Endothelial cell of umbilical vein (primary cell): Measurements from ENCODE around the gene HYAL3. TPM values are rescaled to one million over a fixed set of nuclear protein-coding genes. Genes with fewer than 3 reads are reported as not detected.

ENCODE experiments used
- BruUV-seq: library from RNA; stranded (reverse); fragments of 400-500 nt; replicated peaks from 2 replicates; lab custom pipeline; 2021; lab: Mats Ljungman, UMichigan
- CTCF ChIA-PET: fragments of 300-600, 350-600 bp; sonication (Branson Sonifier 250); formaldehyde crosslinking; loops from one replicate; lab custom pipeline; 2021; ENCODE audit warnings: antibody characterized with exemption, inconsistent platforms; lab: Charles Lee
- POLR2A ChIA-PET: fragments of 300-600, 350-600 bp; sonication (Branson Sonifier 250); formaldehyde crosslinking; loops from one replicate; lab custom pipeline; 2021; ENCODE audit warnings: antibody characterized with exemption, inconsistent platforms; lab: Charles Lee
- DNase-seq: peaks from one replicate; pipeline ENCODE4 v3.0.0-alpha.2; 2011; ENCODE audit warnings: low read depth, low spot score
- FAIRE-seq: peaks from 2 replicates; lab custom pipeline; 2011; peaks lifted over from hg19 to GRCh38; lab: Jason Lieb, UNC
- H2AFZ ChIP-seq: 2 replicates; pipeline ENCODE4 v1.6.0; 2012; ENCODE audit warnings: low read depth, low read length, control low read depth, inconsistent platforms
- H3K27ac ChIP-seq: 2 replicates; pipeline ENCODE4 v1.5.1; 2011; ENCODE audit warnings: low read depth, mild to moderate bottlenecking, control low read depth, low read length, moderate library complexity; ENCODE audit not compliant: insufficient read depth
- H3K27me3 ChIP-seq, 2 experiments: 2 replicates each; pipeline versions ENCODE4 v1.6.0 to v1.6.1; 2011; ENCODE audit warnings: low read length in 2 of 2, mixed read lengths in 1 of 2; ENCODE audit not compliant: control insufficient read depth in 2 of 2, insufficient read depth in 2 of 2
- H3K36me3 ChIP-seq, 2 experiments: 2 replicates in 1 of 2; 3 replicates in 1 of 2; pipeline ENCODE4 v1.5.1; 2011; ENCODE audit warnings: low read length in 2 of 2, mild to moderate bottlenecking in 1 of 2, moderate library complexity in 1 of 2; ENCODE audit not compliant: control insufficient read depth in 2 of 2, insufficient read depth in 2 of 2; ENCODE audit errors: extremely low read depth in 1 of 2
- H3K4me1 ChIP-seq: 3 replicates; pipeline ENCODE4 v1.5.1; 2011; ENCODE audit warnings: mild to moderate bottlenecking, low read length; ENCODE audit not compliant: control insufficient read depth, insufficient read depth; ENCODE audit errors: extremely low read depth
- H3K4me2 ChIP-seq: 2 replicates; pipeline ENCODE4 v1.6.1; 2011; ENCODE audit warnings: low read length, control low read depth, mixed read lengths; ENCODE audit not compliant: insufficient read depth
- H3K4me3 ChIP-seq, 3 experiments: fragments of 200-600 bp in 1 of 3; sonication (generic), shearing (Covaris generic) in 1 of 3; replicated peaks in 1 of 3; 2 replicates each; pipeline ENCODE4 v1.5.1; 2011 to 2016; ENCODE audit warnings: control low read depth in 3 of 3, low read length in 3 of 3, mild to moderate bottlenecking in 2 of 3, inconsistent platforms in 1 of 3, low read depth in 1 of 3, moderate library complexity in 1 of 3; ENCODE audit not compliant: insufficient read depth in 1 of 3
- H3K79me2 ChIP-seq: 2 replicates; pipeline ENCODE4 v1.6.0; 2012; ENCODE audit warnings: low read length, inconsistent platforms; ENCODE audit not compliant: control insufficient read depth, insufficient read depth
- H3K9ac ChIP-seq: replicated peaks from 2 replicates; pipeline ENCODE3; 2011; ENCODE audit warnings: low read length, control low read depth; ENCODE audit not compliant: insufficient read depth; ENCODE audit errors: extremely low read depth
- H3K9me1 ChIP-seq: replicated peaks from 3 replicates; pipeline ENCODE4 v1.6.0; 2011; ENCODE audit warnings: mild to moderate bottlenecking, low read length; ENCODE audit not compliant: control insufficient read depth, insufficient read depth; ENCODE audit errors: extremely low read depth
- H3K9me3 ChIP-seq: replicated peaks from 2 replicates; pipeline ENCODE4 v1.5.1; 2012; ENCODE audit warnings: low read length, inconsistent platforms; ENCODE audit not compliant: control insufficient read depth, insufficient read depth
- H4K20me1 ChIP-seq: replicated peaks from 2 replicates; pipeline ENCODE3; 2011; ENCODE audit warnings: mild to moderate bottlenecking, low read length; ENCODE audit not compliant: control insufficient read depth, insufficient read depth; ENCODE audit errors: extremely low read depth
- CTCF ChIP-seq, 2 donors: IDR thresholded peaks; 1 replicate in 1 of 2; 2 replicates in 1 of 2; pipeline ENCODE4 v1.5.1; 2011; ENCODE audit warnings: low read length in 2 of 2, mild to moderate bottlenecking in 2 of 2, moderate library complexity in 2 of 2, control low read depth in 1 of 2, inconsistent platforms in 1 of 2, low read depth in 1 of 2; ENCODE audit not compliant: insufficient read depth in 1 of 2; ENCODE audit errors: extremely low read depth in 1 of 2
- EZH2 ChIP-seq: IDR thresholded peaks from 2 replicates; pipeline ENCODE4 v1.6.1; 2012; ENCODE audit warnings: borderline replicate concordance, low read depth, mild to moderate bottlenecking, moderate library complexity, low read length, inconsistent platforms; ENCODE audit not compliant: severe bottlenecking
- GATA2 ChIP-seq: IDR thresholded peaks from 2 replicates; pipeline ENCODE4 v1.7.0; 2011; ENCODE audit warnings: low read depth, mild to moderate bottlenecking, moderate library complexity, mixed read lengths, low read length; ENCODE audit not compliant: insufficient read length, insufficient read depth
- JUN ChIP-seq: IDR thresholded peaks from 2 replicates; pipeline ENCODE4 v1.6.1; 2011; ENCODE audit warnings: borderline replicate concordance, low read depth; ENCODE audit not compliant: insufficient read length, insufficient read depth
- MYC ChIP-seq: IDR thresholded peaks from one replicate; pipeline ENCODE4 v1.6.1; 2011; ENCODE audit warnings: mild to moderate bottlenecking, low read depth, low read length
- POLR2A ChIP-seq: IDR thresholded peaks from 2 replicates; pipeline ENCODE4 v1.6.1; 2012; ENCODE audit warnings: low read depth, mild to moderate bottlenecking, control low read depth, low read length
- dilution Hi-C: fragments of 300-500 bp; cut with MboI; formaldehyde crosslinking; loops from one replicate; pipeline ENCODE4 v1.15.0; 2019; ENCODE audit warnings: low sequenced_read_pairs; ENCODE audit not compliant: extremely low pct_ligation_motif_present
- intact Hi-C: fragments of 100-400 bp; cut with micrococcal nuclease; formaldehyde crosslinking; loops from one replicate; pipeline ENCODE4 v1.10.0; 2022
- polyA plus RNA-seq, 4 experiments: library from polyadenylated mRNA; depleted of rRNA in 3 of 4; stranded (reverse) in 3 of 4; unstranded in 1 of 4; fragments of >200 nt; gene quantifications; 2 replicates each; pipeline versions ENCODE4 v1.2.1 to v1.2.3, GENCODE V29; 2011 to 2012; ENCODE audit warnings: missing spikeins in 1 of 4
- total RNA-seq: library from RNA; stranded (reverse); gene quantifications from 2 replicates; pipeline ENCODE4 v1.2.3, GENCODE V29; 2021

The HYAL3 gene
- total and polyA plus RNA-seq, 2 donors (not counting 3 experiments of a cell fraction or from before 2014, with no cell fraction given) = 4.8 to 11.5 TPM

- POLR2A ChIA-PET = no interaction called here
- no peak overlapping the region for H3K4me2 ChIP-seq
- H3K27me3 ChIP-seq = no peaks in the 10 kb centered on the region
- H4K20me1 ChIP-seq = no peaks in the 10 kb centered on the region
- intact Hi-C loops (no loop called here), dilution Hi-C loops (no loop called here)
- no peak for TF ChIP-seq POLR2A
- no peak for TF ChIP-seq GATA2
- TF ChIP-seq JUN = no peak
- no peak for TF ChIP-seq CTCF (IDR thresholded peaks at IDR 0.05; ENCODE audit: extremely low read depth in 1 of 2, insufficient read depth in 1 of 2, low read depth in 1 of 2, low read length in 2 of 2)
- TF ChIP-seq EZH2 = no peak
- no peak for TF ChIP-seq MYC
- no peak overlapping the region for H3K27ac ChIP-seq
- peaks cover 27% of the 10 kb centered on the region for H3K79me2 ChIP-seq
- H3K4me1 ChIP-seq = peaks cover 6% of the 10 kb centered on the region
- no peak for FAIRE-seq
- CTCF ChIA-PET = no interaction called here
- H3K36me3 ChIP-seq = peaks cover 3 to 35% of the 10 kb centered on the region in 2 experiments
- H3K9me3 ChIP-seq = no peaks in the 10 kb centered on the region
- no TSS peak for BruUV-seq
- no peak overlapping the region for H2AFZ ChIP-seq
- no peak overlapping the region for H3K4me3 ChIP-seq
- no peaks in the 10 kb centered on the region for H3K9me1 ChIP-seq
- H3K9ac ChIP-seq = no peak overlapping the region
- no peak for DNase-seq
Measured at GRCh38 chr3:50287262-50287661, 11.9 kb downstream of the HYAL3 start.
